BE2C (cell line): ENCODE results near the gene MRNIP.

Experiments
- DNase-seq: peaks from one replicate; pipeline ENCODE4 v3.0.0-alpha.2; 2020
- H3K27me3 ChIP-seq: fragments of 250-450 bp; sonication (Bioruptor Pico); 2 replicates; pipeline ENCODE4 v1.5.1; 2020; ENCODE audit warnings: mild to moderate bottlenecking
- H3K36me3 ChIP-seq: fragments of 250-450 bp; sonication (Bioruptor Pico); 2 replicates; pipeline ENCODE4 v1.5.1; 2020; ENCODE audit warnings: mild to moderate bottlenecking
- H3K4me1 ChIP-seq: fragments of 250-450 bp; sonication (Bioruptor Pico); 2 replicates; pipeline ENCODE4 v1.5.1; 2020
- H3K4me3 ChIP-seq: 2 replicates; pipeline ENCODE4 v1.5.1; 2011; ENCODE audit warnings: low read depth, low read length
- H3K9me3 ChIP-seq: fragments of 250-450 bp; sonication (Bioruptor Pico); 2 replicates; pipeline ENCODE4 v1.5.1; 2020
- TF ChIP-seq, protein P1 (sequence below): IDR thresholded peaks from 2 replicates; pipeline ENCODE4 v1.5.1; 2012; ENCODE audit warnings: mild to moderate bottlenecking, low read depth, low read length

Gene MRNIP

DNA sequence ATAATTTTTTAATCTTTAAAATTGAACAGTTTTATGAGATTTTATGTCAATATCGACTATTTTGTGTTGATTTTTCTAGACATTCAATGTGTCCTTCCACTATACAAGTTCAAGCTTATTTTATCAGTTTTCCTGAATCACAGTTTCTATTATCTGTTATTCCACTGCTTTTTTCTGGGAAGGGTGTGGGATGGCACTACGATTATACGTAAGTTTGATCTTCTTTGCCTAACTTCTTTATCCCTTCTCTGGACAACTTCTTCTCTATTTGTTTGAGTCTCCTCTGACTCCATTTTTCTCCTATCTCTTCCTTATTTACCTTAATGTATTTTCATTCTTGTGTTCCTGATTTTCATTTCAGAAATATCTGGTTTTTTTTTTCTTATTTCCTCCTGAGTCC lies 24.5 kb upstream of the MRNIP start:
- Histone ChIP-seq H3K27me3 (no peaks in the 10 kb centered on the region), H3K36me3 (peaks cover 25% of the 10 kb centered on the region), H3K9me3 (peaks cover 12% of the 10 kb centered on the region), H3K4me3 (no peak overlapping the region), H3K4me1 (no peaks in the 10 kb centered on the region)
- TF ChIP-seq, protein P1, sequence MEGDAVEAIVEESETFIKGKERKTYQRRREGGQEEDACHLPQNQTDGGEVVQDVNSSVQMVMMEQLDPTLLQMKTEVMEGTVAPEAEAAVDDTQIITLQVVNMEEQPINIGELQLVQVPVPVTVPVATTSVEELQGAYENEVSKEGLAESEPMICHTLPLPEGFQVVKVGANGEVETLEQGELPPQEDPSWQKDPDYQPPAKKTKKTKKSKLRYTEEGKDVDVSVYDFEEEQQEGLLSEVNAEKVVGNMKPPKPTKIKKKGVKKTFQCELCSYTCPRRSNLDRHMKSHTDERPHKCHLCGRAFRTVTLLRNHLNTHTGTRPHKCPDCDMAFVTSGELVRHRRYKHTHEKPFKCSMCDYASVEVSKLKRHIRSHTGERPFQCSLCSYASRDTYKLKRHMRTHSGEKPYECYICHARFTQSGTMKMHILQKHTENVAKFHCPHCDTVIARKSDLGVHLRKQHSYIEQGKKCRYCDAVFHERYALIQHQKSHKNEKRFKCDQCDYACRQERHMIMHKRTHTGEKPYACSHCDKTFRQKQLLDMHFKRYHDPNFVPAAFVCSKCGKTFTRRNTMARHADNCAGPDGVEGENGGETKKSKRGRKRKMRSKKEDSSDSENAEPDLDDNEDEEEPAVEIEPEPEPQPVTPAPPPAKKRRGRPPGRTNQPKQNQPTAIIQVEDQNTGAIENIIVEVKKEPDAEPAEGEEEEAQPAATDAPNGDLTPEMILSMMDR: no peak
- DNase-seq: no peak

DNA sequence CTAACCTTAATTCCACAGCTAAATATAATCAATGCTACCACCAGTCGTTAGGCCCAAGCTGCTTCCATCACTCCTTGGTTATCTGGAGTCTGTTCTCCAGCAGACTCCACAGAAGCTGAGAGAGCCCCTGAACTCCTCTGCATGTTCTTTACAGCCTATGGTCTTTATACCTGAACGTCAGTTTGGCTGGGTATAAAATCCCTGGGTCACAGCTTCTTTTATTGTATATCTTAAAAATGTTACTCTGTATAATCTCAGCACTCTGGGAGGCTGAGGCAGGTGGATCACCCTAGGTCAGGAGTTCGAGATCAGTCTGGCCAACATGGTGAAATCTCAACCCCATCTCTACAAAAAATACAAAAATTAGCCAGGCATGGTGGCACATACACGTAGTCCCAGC lies 23.7 kb upstream of the MRNIP start:
- Histone ChIP-seq H3K36me3 (peaks cover 31% of the 10 kb centered on the region), H3K4me3 (no peak overlapping the region), H3K4me1 (no peaks in the 10 kb centered on the region), H3K27me3 (no peaks in the 10 kb centered on the region), H3K9me3 (peaks cover 12% of the 10 kb centered on the region)
- DNase-seq: no peak
- TF ChIP-seq, protein P1: no peak

DNA sequence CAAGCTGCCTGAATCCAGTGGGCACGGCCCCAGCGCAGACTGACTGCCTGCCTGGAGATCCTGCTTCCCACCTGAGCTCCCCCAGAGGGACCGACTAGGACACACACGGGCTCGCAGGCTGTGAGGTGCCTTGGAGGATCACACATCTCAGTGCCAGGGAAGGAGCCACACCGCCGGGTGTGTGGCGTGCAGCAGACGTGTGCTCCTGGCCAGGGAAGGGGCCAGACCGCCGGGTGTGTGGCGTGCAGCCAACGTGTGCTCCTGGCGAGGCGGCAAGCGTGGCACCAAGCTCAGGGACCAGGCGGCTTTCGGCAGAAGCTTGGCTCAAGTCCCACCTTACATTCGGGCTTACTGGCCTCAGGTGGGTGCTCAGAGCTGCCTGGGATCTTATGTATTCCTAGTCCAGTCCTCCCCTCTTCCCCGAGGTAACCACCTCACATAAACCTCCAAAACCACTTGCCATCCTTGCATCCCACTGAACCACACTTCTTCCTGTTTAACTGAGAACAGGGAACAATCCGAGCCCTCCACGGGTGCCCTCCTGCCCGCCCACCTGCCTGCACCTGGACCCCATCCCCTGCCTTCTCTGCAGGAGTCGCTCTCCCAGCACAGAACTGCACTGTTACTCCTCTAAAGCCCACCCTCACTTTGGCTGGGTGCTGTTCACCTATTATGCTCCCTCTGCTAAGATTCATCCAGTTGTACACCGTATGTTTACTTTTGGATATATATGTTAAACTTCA lies 22.4 kb upstream of the MRNIP start:
- Histone ChIP-seq H3K36me3 (peaks cover 34% of the 10 kb centered on the region), H3K4me3 (no peak overlapping the region), H3K4me1 (no peaks in the 10 kb centered on the region), H3K27me3 (no peaks in the 10 kb centered on the region), H3K9me3 (peaks cover 12% of the 10 kb centered on the region)
- TF ChIP-seq, protein P1: no peak
- DNase-seq: no peak

DNA sequence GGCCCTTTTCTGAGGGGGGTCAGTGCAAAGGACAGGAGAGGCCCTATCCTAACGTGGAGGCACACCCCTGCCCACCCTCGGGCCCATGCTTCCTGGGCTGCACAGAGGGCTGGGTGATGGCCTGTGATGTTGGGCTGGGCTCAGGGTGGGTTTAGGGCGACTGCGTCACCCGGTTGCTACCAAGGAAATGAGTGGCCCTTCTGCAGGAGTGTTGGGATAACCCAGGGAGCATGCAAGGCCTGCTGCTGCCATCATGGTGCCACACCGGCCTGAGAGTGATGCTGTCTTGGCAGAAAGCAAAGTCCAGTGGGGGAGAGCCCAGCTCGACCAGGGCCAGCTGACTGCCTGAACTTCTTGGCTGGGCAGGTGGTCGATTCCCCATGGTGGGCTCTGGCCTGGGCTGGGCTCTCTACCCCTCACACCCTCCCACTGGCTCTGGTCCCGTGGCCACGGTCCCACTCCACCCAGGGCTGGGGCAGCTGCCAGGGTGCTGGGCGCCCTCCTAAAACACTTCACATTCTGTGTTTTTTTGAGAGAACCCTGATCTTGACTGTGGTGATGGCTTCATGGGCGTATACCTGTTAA lies 21.5 kb upstream of the MRNIP start:
- Histone ChIP-seq H3K27me3 (no peaks in the 10 kb centered on the region), H3K9me3 (peaks cover 12% of the 10 kb centered on the region), H3K4me1 (no peaks in the 10 kb centered on the region), H3K4me3 (no peak overlapping the region), H3K36me3 (peaks cover 32% of the 10 kb centered on the region)
- DNase-seq: no peak
- TF ChIP-seq, protein P1: no peak

DNA sequence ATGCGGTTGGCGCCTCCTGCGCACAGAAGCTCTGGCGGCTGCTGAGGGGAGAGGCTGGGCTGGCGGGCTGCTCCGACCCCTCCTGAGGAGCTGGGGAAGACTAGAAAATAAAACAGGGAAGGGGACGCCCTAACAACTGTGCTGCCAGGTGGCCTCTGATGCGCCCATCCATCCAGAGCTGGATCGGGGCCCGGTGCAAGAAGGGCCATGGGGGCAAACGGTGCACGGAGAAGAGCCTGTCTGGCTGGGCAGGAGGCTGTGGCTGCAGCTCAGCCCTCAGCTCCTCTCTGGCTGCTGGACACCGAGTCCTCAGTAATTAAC lies 21.0 kb upstream of the MRNIP start:
- H3K36me3 ChIP-seq: peaks cover 34% of the 10 kb centered on the region

More for the DNA sequence above, 21.0 kb upstream of the MRNIP start:
- DNase-seq: no peak
- H3K9me3 ChIP-seq: peaks cover 12% of the 10 kb centered on the region
- H3K27me3 ChIP-seq: no peaks in the 10 kb centered on the region
- H3K4me3 ChIP-seq: no peak overlapping the region
- no peaks in the 10 kb centered on the region for H3K4me1 ChIP-seq
- TF ChIP-seq, protein P1: no peak
